ENCODE results near the gene PRG2. TPM values are rescaled to one million over a fixed set of nuclear protein-coding genes. Genes with fewer than 3 reads are reported as not detected.
A peak's percentile ranks its signal among the peaks of the same experiment; 100 is the strongest.

The PRG2 gene
- total and polyA plus RNA-seq, 9 of the 15 experiments (the other 6 are each of a cell fraction or from before 2014, with no cell fraction given) = 1.8 to 78.0 (median 26.6) TPM

- TF ChIP-seq ZBTB11 (CRISPR knock-in tag; IDR thresholded peaks at IDR 0.05) (peak in 1 of 3 experiments; percentile 59; a peak in 1 of 6 replicates), NUFIP1 (IDR thresholded peaks at IDR 0.05; ENCODE audit: partially characterized antibody) (no peak), DPF2 (IDR thresholded peaks at IDR 0.05) (0 out of 2 replicates have a peak, but pooled peaks have one; percentile 13), MTA3 (IDR thresholded peaks at IDR 0.05; ENCODE audit: borderline replicate concordance) (0 out of 2 replicates have a peak, but pooled peaks have one; percentile 12), GABPB1 (CRISPR knock-in tag; IDR thresholded peaks at IDR 0.05) (no peak), PKNOX1 (IDR thresholded peaks at IDR 0.05) (peak; percentile 38; the same call in 1 of the 2 replicates), HMBOX1 (IDR thresholded peaks at IDR 0.05) (no peak), ATF7 (IDR thresholded peaks at IDR 0.05) (peak; percentile 74), ZBTB40 (IDR thresholded peaks at IDR 0.05) (0 out of 2 replicates have a peak, but pooled peaks have one; percentile 35), ZBTB40 (CRISPR knock-in tag; IDR thresholded peaks at IDR 0.05) (no peak), ZNF639 (CRISPR knock-in tag; conservative IDR thresholded peaks at IDR 0.05 in 1 of 2, IDR thresholded peaks at IDR 0.05 in 1 of 2) (0 out of 4 replicates have a peak, but pooled peaks of 1 of the 2 experiments have one; percentile 13)
These were observed 36.6 kb downstream of the PRG2 start (continued) for GRCh38 chr11:57353852-57354251.

Data from K562 (cell line).